ENCODE results near the gene GALR1.

DNA sequence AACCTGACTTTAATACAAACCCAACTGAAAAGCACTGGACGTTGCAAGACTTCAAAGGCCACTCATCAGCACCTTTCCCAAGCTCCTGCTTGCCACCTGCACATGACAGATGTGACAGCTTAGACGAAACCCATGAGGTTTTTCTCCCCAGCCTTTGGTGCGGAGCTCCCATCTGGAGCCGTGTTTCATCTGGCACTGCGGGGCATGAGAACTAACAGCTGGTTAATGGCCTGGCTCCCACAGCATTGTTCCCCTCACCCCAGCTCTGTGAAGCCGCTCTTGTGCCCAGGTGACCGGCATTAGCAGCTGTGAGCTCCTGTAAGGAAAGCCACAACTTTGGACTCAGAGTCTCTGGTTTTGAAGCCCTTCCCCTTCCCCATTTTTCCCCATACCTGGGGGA is 50.9 kb downstream of the GALR1 start:
- TF ChIP-seq, protein P1, sequence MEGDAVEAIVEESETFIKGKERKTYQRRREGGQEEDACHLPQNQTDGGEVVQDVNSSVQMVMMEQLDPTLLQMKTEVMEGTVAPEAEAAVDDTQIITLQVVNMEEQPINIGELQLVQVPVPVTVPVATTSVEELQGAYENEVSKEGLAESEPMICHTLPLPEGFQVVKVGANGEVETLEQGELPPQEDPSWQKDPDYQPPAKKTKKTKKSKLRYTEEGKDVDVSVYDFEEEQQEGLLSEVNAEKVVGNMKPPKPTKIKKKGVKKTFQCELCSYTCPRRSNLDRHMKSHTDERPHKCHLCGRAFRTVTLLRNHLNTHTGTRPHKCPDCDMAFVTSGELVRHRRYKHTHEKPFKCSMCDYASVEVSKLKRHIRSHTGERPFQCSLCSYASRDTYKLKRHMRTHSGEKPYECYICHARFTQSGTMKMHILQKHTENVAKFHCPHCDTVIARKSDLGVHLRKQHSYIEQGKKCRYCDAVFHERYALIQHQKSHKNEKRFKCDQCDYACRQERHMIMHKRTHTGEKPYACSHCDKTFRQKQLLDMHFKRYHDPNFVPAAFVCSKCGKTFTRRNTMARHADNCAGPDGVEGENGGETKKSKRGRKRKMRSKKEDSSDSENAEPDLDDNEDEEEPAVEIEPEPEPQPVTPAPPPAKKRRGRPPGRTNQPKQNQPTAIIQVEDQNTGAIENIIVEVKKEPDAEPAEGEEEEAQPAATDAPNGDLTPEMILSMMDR (conservative IDR thresholded peaks at IDR 0.05; ENCODE audit: low read length): no peak
- no peak for TF ChIP-seq EZH2phosphoT487 (IDR thresholded peaks at IDR 0.05; ENCODE audit: borderline replicate concordance)
